ENCODE measurements around the gene SLC26A3.

The SLC26A3 gene

GRCh38 chr7:107836237-107837144 lies 33.5 kb upstream of the SLC26A3 start:
- Histone ChIP-seq H3K9ac (ENCODE audit: low read depth, low read length) (no peak overlapping the region), H3K4me1 (ENCODE audit: insufficient read depth, low read length) (no peaks in the 10 kb centered on the region), H3K27ac (ENCODE audit: low read length) (no peak overlapping the region), H3K27me3 (ENCODE audit: insufficient read depth, low read length) (no peaks in the 10 kb centered on the region), H3K36me3 (ENCODE audit: insufficient read depth, low read depth, low read length) (no peaks in the 10 kb centered on the region), H3K4me3 (ENCODE audit: low read length) (no peak overlapping the region), H3K9me3 (ENCODE audit: insufficient read depth, low read depth, low read length) (no peaks in the 10 kb centered on the region)

GRCh38 chr7:107834401-107834800 lies 31.4 kb upstream of the SLC26A3 start:
- Histone ChIP-seq H3K27me3 (ENCODE audit: insufficient read depth, low read length) (no peaks in the 10 kb centered on the region), H3K9me3 (ENCODE audit: insufficient read depth, low read depth, low read length) (no peaks in the 10 kb centered on the region), H3K4me3 (ENCODE audit: low read length) (no peak overlapping the region), H3K27ac (ENCODE audit: low read length) (no peak overlapping the region), H3K4me1 (ENCODE audit: insufficient read depth, low read length) (no peaks in the 10 kb centered on the region), H3K36me3 (ENCODE audit: insufficient read depth, low read depth, low read length) (no peaks in the 10 kb centered on the region), H3K9ac (ENCODE audit: low read depth, low read length) (no peak overlapping the region)

GRCh38 chr7:107833684-107834106 lies 30.7 kb upstream of the SLC26A3 start:
- Histone ChIP-seq H3K36me3 (ENCODE audit: insufficient read depth, low read depth, low read length) (no peaks in the 10 kb centered on the region), H3K27me3 (ENCODE audit: insufficient read depth, low read length) (no peaks in the 10 kb centered on the region), H3K9ac (ENCODE audit: low read depth, low read length) (no peak overlapping the region), H3K9me3 (ENCODE audit: insufficient read depth, low read depth, low read length) (no peaks in the 10 kb centered on the region), H3K4me3 (ENCODE audit: low read length) (no peak overlapping the region), H3K4me1 (ENCODE audit: insufficient read depth, low read length) (no peaks in the 10 kb centered on the region), H3K27ac (ENCODE audit: low read length) (no peak overlapping the region)

- no peaks in the 10 kb centered on the region for H3K36me3 ChIP-seq (ENCODE audit: insufficient read depth, low read depth, low read length)
- no peaks in the 10 kb centered on the region for H3K4me1 ChIP-seq (ENCODE audit: insufficient read depth, low read length)
- no peak overlapping the region for H3K4me3 ChIP-seq (ENCODE audit: low read length)
- H3K27me3 ChIP-seq (ENCODE audit: insufficient read depth, low read length), result no peaks in the 10 kb centered on the region
- no peaks in the 10 kb centered on the region for H3K9me3 ChIP-seq (ENCODE audit: insufficient read depth, low read depth, low read length)
- H3K27ac ChIP-seq (ENCODE audit: low read length), result no peak overlapping the region
- no peak overlapping the region for H3K9ac ChIP-seq (ENCODE audit: low read depth, low read length)
These were observed 27.4 kb upstream of the SLC26A3 start for GRCh38 chr7:107830420-107830819.

- Histone ChIP-seq H3K9ac (ENCODE audit: low read depth, low read length) (no peak overlapping the region), H3K36me3 (ENCODE audit: insufficient read depth, low read depth, low read length) (no peaks in the 10 kb centered on the region), H3K4me1 (ENCODE audit: insufficient read depth, low read length) (no peaks in the 10 kb centered on the region), H3K9me3 (ENCODE audit: insufficient read depth, low read depth, low read length) (no peaks in the 10 kb centered on the region), H3K27me3 (ENCODE audit: insufficient read depth, low read length) (no peaks in the 10 kb centered on the region), H3K4me3 (ENCODE audit: low read length) (no peak overlapping the region), H3K27ac (ENCODE audit: low read length) (no peak overlapping the region)
These were observed 25.5 kb upstream of the SLC26A3 start for GRCh38 chr7:107828540-107828939.

- Histone ChIP-seq H3K9ac (ENCODE audit: low read depth, low read length) (no peak overlapping the region), H3K4me1 (ENCODE audit: insufficient read depth, low read length) (no peaks in the 10 kb centered on the region), H3K4me3 (ENCODE audit: low read length) (no peak overlapping the region), H3K9me3 (ENCODE audit: insufficient read depth, low read depth, low read length) (no peaks in the 10 kb centered on the region), H3K27me3 (ENCODE audit: insufficient read depth, low read length) (no peaks in the 10 kb centered on the region), H3K36me3 (ENCODE audit: insufficient read depth, low read depth, low read length) (no peaks in the 10 kb centered on the region), H3K27ac (ENCODE audit: low read length) (no peak overlapping the region)
These were observed 24.5 kb upstream of the SLC26A3 start for GRCh38 chr7:107827501-107827900.

- Histone ChIP-seq H3K9me3 (ENCODE audit: insufficient read depth, low read depth, low read length) (no peaks in the 10 kb centered on the region), H3K4me3 (ENCODE audit: low read length) (no peak overlapping the region), H3K27ac (ENCODE audit: low read length) (no peak overlapping the region), H3K27me3 (ENCODE audit: insufficient read depth, low read length) (no peaks in the 10 kb centered on the region), H3K4me1 (ENCODE audit: insufficient read depth, low read length) (no peaks in the 10 kb centered on the region), H3K9ac (ENCODE audit: low read depth, low read length) (no peak overlapping the region), H3K36me3 (ENCODE audit: insufficient read depth, low read depth, low read length) (no peaks in the 10 kb centered on the region)
These were observed 23.4 kb upstream of the SLC26A3 start for GRCh38 chr7:107826451-107826850.

- H3K4me1 ChIP-seq (ENCODE audit: insufficient read depth, low read length), result no peaks in the 10 kb centered on the region
- H3K27ac ChIP-seq (ENCODE audit: low read length), result no peak overlapping the region
- H3K4me3 ChIP-seq (ENCODE audit: low read length), result no peak overlapping the region
- no peaks in the 10 kb centered on the region for H3K27me3 ChIP-seq (ENCODE audit: insufficient read depth, low read length)
- no peak overlapping the region for H3K9ac ChIP-seq (ENCODE audit: low read depth, low read length)
- H3K9me3 ChIP-seq (ENCODE audit: insufficient read depth, low read depth, low read length), result no peaks in the 10 kb centered on the region
- H3K36me3 ChIP-seq (ENCODE audit: insufficient read depth, low read depth, low read length), result no peaks in the 10 kb centered on the region
These were observed 21.8 kb upstream of the SLC26A3 start for GRCh38 chr7:107824858-107825257.

GRCh38 chr7:107818622-107819021 lies 15.6 kb upstream of the SLC26A3 start:
- H3K27me3 ChIP-seq (ENCODE audit: insufficient read depth, low read length), result no peaks in the 10 kb centered on the region
- no peak overlapping the region for H3K4me3 ChIP-seq (ENCODE audit: low read length)
- no peak overlapping the region for H3K27ac ChIP-seq (ENCODE audit: low read length)
- no peak overlapping the region for H3K9ac ChIP-seq (ENCODE audit: low read depth, low read length)
- no peaks in the 10 kb centered on the region for H3K36me3 ChIP-seq (ENCODE audit: insufficient read depth, low read depth, low read length)
- H3K9me3 ChIP-seq (ENCODE audit: insufficient read depth, low read depth, low read length), result no peaks in the 10 kb centered on the region
- no peaks in the 10 kb centered on the region for H3K4me1 ChIP-seq (ENCODE audit: insufficient read depth, low read length)

- Histone ChIP-seq H3K27me3 (ENCODE audit: insufficient read depth, low read length) (no peaks in the 10 kb centered on the region), H3K27ac (ENCODE audit: low read length) (no peak overlapping the region), H3K4me3 (ENCODE audit: low read length) (no peak overlapping the region), H3K9ac (ENCODE audit: low read depth, low read length) (no peak overlapping the region), H3K36me3 (ENCODE audit: insufficient read depth, low read depth, low read length) (no peaks in the 10 kb centered on the region), H3K9me3 (ENCODE audit: insufficient read depth, low read depth, low read length) (no peaks in the 10 kb centered on the region), H3K4me1 (ENCODE audit: insufficient read depth, low read length) (no peaks in the 10 kb centered on the region)
These were observed 13.1 kb upstream of the SLC26A3 start for GRCh38 chr7:107816011-107816566.

- Histone ChIP-seq H3K9ac (ENCODE audit: low read depth, low read length) (no peak overlapping the region), H3K4me1 (ENCODE audit: insufficient read depth, low read length) (no peaks in the 10 kb centered on the region), H3K36me3 (ENCODE audit: insufficient read depth, low read depth, low read length) (no peaks in the 10 kb centered on the region), H3K9me3 (ENCODE audit: insufficient read depth, low read depth, low read length) (no peaks in the 10 kb centered on the region), H3K27me3 (ENCODE audit: insufficient read depth, low read length) (no peaks in the 10 kb centered on the region), H3K27ac (ENCODE audit: low read length) (no peak overlapping the region), H3K4me3 (ENCODE audit: low read length) (no peak overlapping the region)
These were observed 12.3 kb upstream of the SLC26A3 start for GRCh38 chr7:107815254-107815882.

GRCh38 chr7:107813524-107813923 lies 10.5 kb upstream of the SLC26A3 start:
- H3K36me3 ChIP-seq (ENCODE audit: insufficient read depth, low read depth, low read length), result no peaks in the 10 kb centered on the region
- H3K4me1 ChIP-seq (ENCODE audit: insufficient read depth, low read length), result no peaks in the 10 kb centered on the region
- H3K4me3 ChIP-seq (ENCODE audit: low read length), result no peak overlapping the region
- H3K27me3 ChIP-seq (ENCODE audit: insufficient read depth, low read length), result no peaks in the 10 kb centered on the region
- no peak overlapping the region for H3K27ac ChIP-seq (ENCODE audit: low read length)
- H3K9ac ChIP-seq (ENCODE audit: low read depth, low read length), result no peak overlapping the region
- H3K9me3 ChIP-seq (ENCODE audit: insufficient read depth, low read depth, low read length), result no peaks in the 10 kb centered on the region
